ENCODE data around the gene TAF15.

Gene TAF15

DNA sequence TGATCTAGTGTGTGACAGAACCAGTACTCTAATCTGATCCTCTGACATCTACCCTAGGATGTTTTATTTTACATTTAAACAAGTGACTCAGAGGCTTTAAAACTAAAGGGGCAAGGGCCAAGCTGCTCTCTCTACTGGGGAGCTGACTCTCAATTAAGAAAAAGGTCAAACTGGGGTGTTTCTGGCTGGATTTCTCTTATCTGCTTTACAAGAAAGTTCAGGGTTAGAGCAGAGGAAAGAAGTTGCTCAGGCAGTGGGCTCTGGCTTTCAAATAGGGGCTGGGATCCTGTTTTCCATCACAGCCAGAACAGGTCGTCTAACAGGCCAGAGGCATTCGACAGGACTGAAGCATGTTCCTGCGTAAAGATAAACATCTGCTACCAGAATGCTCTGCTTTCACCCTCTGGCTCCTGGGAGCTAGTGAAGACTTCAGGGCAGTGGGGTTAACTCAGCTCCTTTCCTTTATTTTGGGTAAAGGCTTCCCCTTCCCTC is 22.3 kb upstream of the TAF15 start:
- no peak overlapping the region for H3K4me3 ChIP-seq (ENCODE audit: low read depth, low read length)
- DNase-seq (ENCODE audit: low read depth): no peak
- TF ChIP-seq, protein P1, sequence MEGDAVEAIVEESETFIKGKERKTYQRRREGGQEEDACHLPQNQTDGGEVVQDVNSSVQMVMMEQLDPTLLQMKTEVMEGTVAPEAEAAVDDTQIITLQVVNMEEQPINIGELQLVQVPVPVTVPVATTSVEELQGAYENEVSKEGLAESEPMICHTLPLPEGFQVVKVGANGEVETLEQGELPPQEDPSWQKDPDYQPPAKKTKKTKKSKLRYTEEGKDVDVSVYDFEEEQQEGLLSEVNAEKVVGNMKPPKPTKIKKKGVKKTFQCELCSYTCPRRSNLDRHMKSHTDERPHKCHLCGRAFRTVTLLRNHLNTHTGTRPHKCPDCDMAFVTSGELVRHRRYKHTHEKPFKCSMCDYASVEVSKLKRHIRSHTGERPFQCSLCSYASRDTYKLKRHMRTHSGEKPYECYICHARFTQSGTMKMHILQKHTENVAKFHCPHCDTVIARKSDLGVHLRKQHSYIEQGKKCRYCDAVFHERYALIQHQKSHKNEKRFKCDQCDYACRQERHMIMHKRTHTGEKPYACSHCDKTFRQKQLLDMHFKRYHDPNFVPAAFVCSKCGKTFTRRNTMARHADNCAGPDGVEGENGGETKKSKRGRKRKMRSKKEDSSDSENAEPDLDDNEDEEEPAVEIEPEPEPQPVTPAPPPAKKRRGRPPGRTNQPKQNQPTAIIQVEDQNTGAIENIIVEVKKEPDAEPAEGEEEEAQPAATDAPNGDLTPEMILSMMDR (IDR thresholded peaks at IDR 0.05; ENCODE audit: low read depth, low read length, missing control alignments): no peak

- DNase-seq (ENCODE audit: low read depth): no peak
- TF ChIP-seq, protein P1 (IDR thresholded peaks at IDR 0.05; ENCODE audit: low read depth, low read length, missing control alignments): no peak
- H3K4me3 ChIP-seq (ENCODE audit: low read depth, low read length): no peak overlapping the region
Observed at GRCh38 chr17:35788477-35789368, 20.6 kb upstream of the TAF15 start.

DNA sequence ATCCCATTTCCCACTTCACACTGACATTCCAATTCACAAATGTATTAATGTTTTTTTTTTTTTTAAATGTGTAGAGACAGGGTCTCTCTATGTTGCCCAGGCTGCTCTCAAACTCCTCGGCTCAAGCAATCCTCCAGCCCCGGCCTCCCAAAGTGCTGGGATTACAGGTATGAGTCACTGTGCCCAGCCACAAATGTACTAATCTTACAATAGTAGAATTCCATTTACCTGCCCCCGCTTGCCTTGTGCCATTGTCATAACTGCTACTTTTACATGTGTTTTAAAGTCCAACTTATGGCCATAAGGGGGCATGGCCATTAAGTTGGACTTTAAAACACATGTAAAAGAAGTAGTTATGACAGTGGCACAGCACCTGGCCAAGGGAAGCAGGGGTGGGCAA is 18.4 kb upstream of the TAF15 start:
- H3K4me3 ChIP-seq (ENCODE audit: low read depth, low read length): no peak overlapping the region
- TF ChIP-seq, protein P1 (IDR thresholded peaks at IDR 0.05; ENCODE audit: low read depth, low read length, missing control alignments): no peak
- no peak for DNase-seq (ENCODE audit: low read depth)

DNA sequence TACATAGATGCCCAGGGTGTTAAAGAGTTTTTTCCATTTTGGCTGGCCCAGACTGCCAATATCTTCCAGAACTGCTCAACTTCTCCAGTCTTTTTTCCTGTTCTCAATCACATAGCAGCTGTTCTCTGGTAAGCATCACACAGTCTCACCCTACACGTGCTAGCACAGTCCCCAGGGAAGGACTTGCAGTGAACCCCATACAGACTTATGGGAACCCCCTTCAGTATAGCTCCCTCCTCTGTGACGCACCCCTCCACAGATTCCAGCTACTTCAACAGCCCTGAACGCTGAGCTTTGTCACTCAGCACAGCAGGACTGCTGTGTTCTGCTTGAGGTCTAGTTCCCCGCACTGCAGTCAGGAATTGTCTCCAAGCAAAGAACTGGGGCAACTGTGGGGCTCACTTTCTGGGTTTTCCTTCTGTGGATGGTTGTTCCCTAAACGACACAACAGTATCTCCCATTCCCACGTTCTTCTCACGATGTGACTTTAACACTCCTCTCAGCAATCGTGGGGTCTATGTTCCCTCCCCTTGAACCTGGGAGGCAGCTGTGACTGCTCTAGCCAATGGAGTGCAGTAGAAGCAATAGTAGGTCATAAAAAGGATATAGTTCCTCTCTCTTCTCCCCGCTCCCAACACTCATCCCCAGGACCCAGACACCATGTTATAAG is 17.5 kb upstream of the TAF15 start:
- TF ChIP-seq, protein P1 (IDR thresholded peaks at IDR 0.05; ENCODE audit: low read depth, low read length, missing control alignments): no peak
- no peak overlapping the region for H3K4me3 ChIP-seq (ENCODE audit: low read depth, low read length)
- no peak for DNase-seq (ENCODE audit: low read depth)

- H3K4me3 ChIP-seq (ENCODE audit: low read depth, low read length): no peak overlapping the region
- TF ChIP-seq, protein P1 (IDR thresholded peaks at IDR 0.05; ENCODE audit: low read depth, low read length, missing control alignments): no peak
- DNase-seq (ENCODE audit: low read depth): no peak
Observed at GRCh38 chr17:35793257-35793656, 16.0 kb upstream of the TAF15 start.

DNA sequence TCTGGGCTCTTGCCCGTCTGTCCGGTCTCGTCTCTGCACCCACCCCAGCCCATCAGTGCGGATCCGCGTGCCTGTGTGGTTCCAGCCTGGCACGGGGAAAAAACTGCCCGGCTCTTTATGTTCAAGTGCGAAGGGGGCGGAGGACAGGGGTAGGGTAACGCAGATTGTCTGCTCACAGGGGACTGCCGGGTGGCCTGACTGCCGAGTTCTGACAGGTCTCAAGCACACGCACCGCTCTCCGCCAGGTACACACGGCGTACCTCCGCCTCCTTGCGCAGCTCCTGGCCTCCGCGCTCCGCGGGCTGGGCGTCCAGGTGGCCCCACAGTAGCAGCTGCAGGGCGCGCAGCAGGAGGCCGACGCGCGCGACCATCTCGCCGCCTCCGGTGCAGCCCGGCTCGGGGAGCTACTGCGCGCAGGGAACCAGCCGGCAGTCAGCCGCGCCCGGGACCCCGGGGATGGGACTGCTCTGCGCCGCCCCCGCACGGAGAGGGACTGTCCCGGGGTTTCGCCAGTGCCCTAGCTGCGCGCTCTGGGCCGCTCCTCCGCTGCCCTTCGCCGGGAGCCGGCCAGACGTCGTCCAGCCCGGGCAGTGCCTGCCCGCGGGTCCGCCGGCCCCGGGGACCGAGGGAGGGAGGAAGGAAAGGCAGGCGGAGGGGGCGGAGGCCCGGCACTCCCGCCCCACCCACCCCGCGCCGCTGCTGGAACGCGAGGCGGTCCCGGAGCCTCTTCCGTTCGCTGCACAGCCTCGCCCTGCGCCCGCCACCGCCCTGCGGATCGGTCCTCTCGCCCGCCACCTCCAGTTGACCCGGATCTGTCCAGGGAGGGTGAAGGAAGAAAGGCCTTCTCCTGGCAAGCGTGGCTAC is 14.0 kb upstream of the TAF15 start, which contains the start of gene MMP28:
TSS of gene MMP28 (minus strand) at position 635 of the 864 bp plus-strand sequence. CDS start at position 371, 264 bp downstream.
- TF ChIP-seq, protein P1 (IDR thresholded peaks at IDR 0.05; ENCODE audit: low read depth, low read length, missing control alignments): no peak
- DNase-seq (ENCODE audit: low read depth): no peak
- peak within 1 kb of the TSS; percentile 37 for H3K4me3 ChIP-seq (ENCODE audit: low read depth, low read length)

All from GM12864 (cell line).